WTC11 (cell line): ENCODE measurements around the gene IMPDH2.

Source experiments
- JUN ChIP-seq: sonication (generic); formaldehyde crosslinking; IDR thresholded peaks from 2 replicates; pipeline ENCODE4 v1.8.0; 2023; ENCODE audit warnings: mild to moderate bottlenecking, missing genetic modification reagents
- PREB ChIP-seq: sonication (generic); formaldehyde crosslinking; IDR thresholded peaks from 2 replicates; pipeline ENCODE4 v1.8.1; 2022; ENCODE audit warnings: mild to moderate bottlenecking, missing genetic modification reagents, moderate library complexity, borderline replicate concordance
- SP1 ChIP-seq: sonication (generic); formaldehyde crosslinking; conservative IDR thresholded peaks from 2 replicates; pipeline ENCODE4 v1.8.1; 2022; ENCODE audit warnings: missing genetic modification reagents
- TEAD4 ChIP-seq: sonication (generic); formaldehyde crosslinking; IDR thresholded peaks from 2 replicates; pipeline ENCODE4 v1.8.0; 2022; ENCODE audit warnings: mild to moderate bottlenecking, missing genetic modification reagents
- TF ChIP-seq, protein P1 (sequence below): fragments of 200-600 bp; IDR thresholded peaks from 2 replicates; pipeline ENCODE4 v1.8.0; 2022; ENCODE audit warnings: antibody characterized with exemption
- TF ChIP-seq, protein P2 (sequence below): sonication (generic); formaldehyde crosslinking; IDR thresholded peaks from 2 replicates; pipeline ENCODE4 v1.8.0; 2022; ENCODE audit warnings: mild to moderate bottlenecking, missing genetic modification reagents
- TF ChIP-seq, protein P3 (sequence below): sonication (generic); formaldehyde crosslinking; IDR thresholded peaks from 2 replicates; pipeline ENCODE4 v1.8.0; 2023; ENCODE audit warnings: mild to moderate bottlenecking, missing genetic modification reagents

DNA sequence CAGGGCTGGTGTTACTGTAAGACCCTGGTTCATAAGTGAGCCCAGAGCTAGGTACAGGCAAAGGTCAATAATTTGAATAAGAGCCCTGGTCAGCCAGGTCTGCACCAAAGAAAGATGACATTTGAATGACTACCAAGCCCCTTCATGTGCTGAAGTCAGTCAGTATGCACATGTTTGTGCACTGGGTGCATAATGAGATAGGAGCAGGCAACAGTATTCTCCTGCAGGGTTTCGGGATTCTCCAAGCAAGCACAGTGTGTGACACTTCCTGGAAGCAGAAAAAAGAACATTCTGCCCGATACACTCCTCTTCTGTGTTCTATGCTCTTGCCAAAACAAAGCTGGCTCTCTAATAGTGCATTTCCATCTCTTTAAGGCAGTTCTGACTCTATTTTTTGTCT, 5.5 kb upstream of the IMPDH2 start:
- no peak for TF ChIP-seq JUN
- TF ChIP-seq, protein P1, sequence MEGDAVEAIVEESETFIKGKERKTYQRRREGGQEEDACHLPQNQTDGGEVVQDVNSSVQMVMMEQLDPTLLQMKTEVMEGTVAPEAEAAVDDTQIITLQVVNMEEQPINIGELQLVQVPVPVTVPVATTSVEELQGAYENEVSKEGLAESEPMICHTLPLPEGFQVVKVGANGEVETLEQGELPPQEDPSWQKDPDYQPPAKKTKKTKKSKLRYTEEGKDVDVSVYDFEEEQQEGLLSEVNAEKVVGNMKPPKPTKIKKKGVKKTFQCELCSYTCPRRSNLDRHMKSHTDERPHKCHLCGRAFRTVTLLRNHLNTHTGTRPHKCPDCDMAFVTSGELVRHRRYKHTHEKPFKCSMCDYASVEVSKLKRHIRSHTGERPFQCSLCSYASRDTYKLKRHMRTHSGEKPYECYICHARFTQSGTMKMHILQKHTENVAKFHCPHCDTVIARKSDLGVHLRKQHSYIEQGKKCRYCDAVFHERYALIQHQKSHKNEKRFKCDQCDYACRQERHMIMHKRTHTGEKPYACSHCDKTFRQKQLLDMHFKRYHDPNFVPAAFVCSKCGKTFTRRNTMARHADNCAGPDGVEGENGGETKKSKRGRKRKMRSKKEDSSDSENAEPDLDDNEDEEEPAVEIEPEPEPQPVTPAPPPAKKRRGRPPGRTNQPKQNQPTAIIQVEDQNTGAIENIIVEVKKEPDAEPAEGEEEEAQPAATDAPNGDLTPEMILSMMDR, result no peak
- TF ChIP-seq TEAD4 (CRISPR knock-in tag), result no peak
- TF ChIP-seq, protein P2, sequence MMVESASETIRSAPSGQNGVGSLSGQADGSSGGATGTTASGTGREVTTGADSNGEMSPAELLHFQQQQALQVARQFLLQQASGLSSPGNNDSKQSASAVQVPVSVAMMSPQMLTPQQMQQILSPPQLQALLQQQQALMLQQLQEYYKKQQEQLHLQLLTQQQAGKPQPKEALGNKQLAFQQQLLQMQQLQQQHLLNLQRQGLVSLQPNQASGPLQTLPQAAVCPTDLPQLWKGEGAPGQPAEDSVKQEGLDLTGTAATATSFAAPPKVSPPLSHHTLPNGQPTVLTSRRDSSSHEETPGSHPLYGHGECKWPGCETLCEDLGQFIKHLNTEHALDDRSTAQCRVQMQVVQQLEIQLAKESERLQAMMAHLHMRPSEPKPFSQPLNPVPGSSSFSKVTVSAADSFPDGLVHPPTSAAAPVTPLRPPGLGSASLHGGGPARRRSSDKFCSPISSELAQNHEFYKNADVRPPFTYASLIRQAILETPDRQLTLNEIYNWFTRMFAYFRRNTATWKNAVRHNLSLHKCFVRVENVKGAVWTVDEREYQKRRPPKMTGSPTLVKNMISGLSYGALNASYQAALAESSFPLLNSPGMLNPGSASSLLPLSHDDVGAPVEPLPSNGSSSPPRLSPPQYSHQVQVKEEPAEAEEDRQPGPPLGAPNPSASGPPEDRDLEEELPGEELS (CRISPR knock-in tag), result no peak
- TF ChIP-seq PREB (CRISPR knock-in tag), result no peak
- no peak for TF ChIP-seq SP1 (CRISPR knock-in tag)
- TF ChIP-seq, protein P3, sequence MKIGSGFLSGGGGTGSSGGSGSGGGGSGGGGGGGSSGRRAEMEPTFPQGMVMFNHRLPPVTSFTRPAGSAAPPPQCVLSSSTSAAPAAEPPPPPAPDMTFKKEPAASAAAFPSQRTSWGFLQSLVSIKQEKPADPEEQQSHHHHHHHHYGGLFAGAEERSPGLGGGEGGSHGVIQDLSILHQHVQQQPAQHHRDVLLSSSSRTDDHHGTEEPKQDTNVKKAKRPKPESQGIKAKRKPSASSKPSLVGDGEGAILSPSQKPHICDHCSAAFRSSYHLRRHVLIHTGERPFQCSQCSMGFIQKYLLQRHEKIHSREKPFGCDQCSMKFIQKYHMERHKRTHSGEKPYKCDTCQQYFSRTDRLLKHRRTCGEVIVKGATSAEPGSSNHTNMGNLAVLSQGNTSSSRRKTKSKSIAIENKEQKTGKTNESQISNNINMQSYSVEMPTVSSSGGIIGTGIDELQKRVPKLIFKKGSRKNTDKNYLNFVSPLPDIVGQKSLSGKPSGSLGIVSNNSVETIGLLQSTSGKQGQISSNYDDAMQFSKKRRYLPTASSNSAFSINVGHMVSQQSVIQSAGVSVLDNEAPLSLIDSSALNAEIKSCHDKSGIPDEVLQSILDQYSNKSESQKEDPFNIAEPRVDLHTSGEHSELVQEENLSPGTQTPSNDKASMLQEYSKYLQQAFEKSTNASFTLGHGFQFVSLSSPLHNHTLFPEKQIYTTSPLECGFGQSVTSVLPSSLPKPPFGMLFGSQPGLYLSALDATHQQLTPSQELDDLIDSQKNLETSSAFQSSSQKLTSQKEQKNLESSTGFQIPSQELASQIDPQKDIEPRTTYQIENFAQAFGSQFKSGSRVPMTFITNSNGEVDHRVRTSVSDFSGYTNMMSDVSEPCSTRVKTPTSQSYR (CRISPR knock-in tag), result no peak
